DND-41 (cell line): ENCODE results near the gene BTK.

Experiments
- ATAC-seq: fragments of 200-7000 bp; cut with Tn5 transposase; 3 replicates; pipeline ENCODE4 v1.9.1; 2021; ENCODE audit warnings: low read depth; ENCODE audit not compliant: insufficient read depth
- DNase-seq: peaks from one replicate; pipeline ENCODE4 v3.0.0-alpha.2; 2020
- H2AFZ ChIP-seq: 2 replicates; pipeline ENCODE4 v1.6.0; 2012; ENCODE audit warnings: low read depth, low read length
- H3K27ac ChIP-seq: 2 replicates; pipeline ENCODE4 v1.5.1; 2012; ENCODE audit warnings: low read length, inconsistent platforms
- H3K27me3 ChIP-seq: fragments of 200-600 bp; sonication (generic); 2 replicates; pipeline ENCODE4 v1.6.0; 2012; ENCODE audit warnings: low read length, mild to moderate bottlenecking, inconsistent platforms; ENCODE audit not compliant: insufficient read depth, poor library complexity
- H3K36me3 ChIP-seq: 2 replicates; pipeline ENCODE4 v1.5.1; 2012; ENCODE audit warnings: low read length, inconsistent platforms; ENCODE audit not compliant: insufficient read depth
- H3K4me1 ChIP-seq: 2 replicates; pipeline ENCODE4 v1.5.1; 2012; ENCODE audit warnings: mild to moderate bottlenecking, low read length; ENCODE audit not compliant: insufficient read depth
- H3K4me2 ChIP-seq: 2 replicates; pipeline ENCODE4 v1.6.0; 2012; ENCODE audit warnings: mild to moderate bottlenecking, moderate library complexity, low read length, inconsistent platforms; ENCODE audit not compliant: insufficient read depth
- H3K4me3 ChIP-seq, 2 experiments: fragments of 200-600 bp in 1 of 2; shearing (Covaris generic) in 1 of 2; 2 replicates each; pipeline ENCODE4 v1.5.1; 2012 to 2016; ENCODE audit warnings: inconsistent platforms in 2 of 2, low read length in 2 of 2, mild to moderate bottlenecking in 2 of 2, low read depth in 1 of 2, moderate library complexity in 1 of 2
- H3K79me2 ChIP-seq: 2 replicates; pipeline ENCODE4 v1.6.0; 2012; ENCODE audit warnings: low read length, inconsistent platforms; ENCODE audit not compliant: insufficient read depth
- H3K9ac ChIP-seq: 2 replicates; pipeline ENCODE4 v1.6.0; 2012; ENCODE audit warnings: low read depth, mild to moderate bottlenecking, inconsistent platforms, low read length, moderate library complexity
- H3K9me3 ChIP-seq: 2 replicates; pipeline ENCODE4 v1.5.1; 2012; ENCODE audit warnings: low read length, moderate library complexity, mild to moderate bottlenecking, inconsistent platforms; ENCODE audit not compliant: insufficient read depth, severe bottlenecking
- H4K20me1 ChIP-seq: 2 replicates; pipeline ENCODE4 v1.6.0; 2012; ENCODE audit warnings: low read length; ENCODE audit not compliant: insufficient read depth
- EZH2 ChIP-seq: IDR thresholded peaks from 3 replicates; pipeline ENCODE4 v1.6.1; 2012; ENCODE audit warnings: borderline replicate concordance, low read depth, mild to moderate bottlenecking, moderate library complexity, low read length, inconsistent platforms; ENCODE audit not compliant: severe bottlenecking
- TF ChIP-seq, protein P1 (sequence below): IDR thresholded peaks from 2 replicates; pipeline ENCODE4 v1.5.1; 2012; ENCODE audit warnings: borderline replicate concordance, low read length, moderate library complexity, mild to moderate bottlenecking; ENCODE audit not compliant: poor library complexity, severe bottlenecking; ENCODE audit errors: extremely low read depth

Gene BTK

DNA sequence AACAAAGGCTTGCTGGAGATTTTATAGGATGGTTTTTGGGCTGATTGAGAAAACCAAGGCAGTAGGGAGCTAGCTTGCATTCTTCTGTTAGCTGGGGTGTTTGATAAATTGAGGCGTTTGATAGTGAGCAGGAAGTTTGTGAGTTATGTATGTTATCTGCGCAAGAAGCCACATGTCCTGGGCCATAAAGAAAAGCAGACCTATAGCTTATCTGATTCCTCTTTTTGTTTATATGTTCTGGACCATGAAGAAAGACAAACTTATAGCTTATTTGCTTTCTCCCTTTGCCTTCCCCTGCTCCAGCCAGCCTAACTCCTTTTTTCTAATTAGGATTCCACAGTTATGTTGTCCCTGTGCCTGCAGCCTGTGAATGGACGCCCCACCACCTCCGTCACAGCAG lies 31.2 kb upstream of the BTK start:
- no peak for DNase-seq
- Histone ChIP-seq H3K36me3 (peaks cover 10% of the 10 kb centered on the region), H3K4me1 (0 out of 2 replicates have a peak, but pooled peaks cover 4% of the 10 kb centered on the region), H4K20me1 (peaks cover 4% of the 10 kb centered on the region), H3K9ac (no peak overlapping the region), H3K4me2 (no peak overlapping the region), H3K27ac (no peak overlapping the region), H3K79me2 (peaks cover 5% of the 10 kb centered on the region), H2AFZ (no peak overlapping the region), H3K9me3 (no peaks in the 10 kb centered on the region), H3K4me3 (no peak overlapping the region), H3K27me3 (peaks cover 3% of the 10 kb centered on the region)
- TF ChIP-seq, protein P1, sequence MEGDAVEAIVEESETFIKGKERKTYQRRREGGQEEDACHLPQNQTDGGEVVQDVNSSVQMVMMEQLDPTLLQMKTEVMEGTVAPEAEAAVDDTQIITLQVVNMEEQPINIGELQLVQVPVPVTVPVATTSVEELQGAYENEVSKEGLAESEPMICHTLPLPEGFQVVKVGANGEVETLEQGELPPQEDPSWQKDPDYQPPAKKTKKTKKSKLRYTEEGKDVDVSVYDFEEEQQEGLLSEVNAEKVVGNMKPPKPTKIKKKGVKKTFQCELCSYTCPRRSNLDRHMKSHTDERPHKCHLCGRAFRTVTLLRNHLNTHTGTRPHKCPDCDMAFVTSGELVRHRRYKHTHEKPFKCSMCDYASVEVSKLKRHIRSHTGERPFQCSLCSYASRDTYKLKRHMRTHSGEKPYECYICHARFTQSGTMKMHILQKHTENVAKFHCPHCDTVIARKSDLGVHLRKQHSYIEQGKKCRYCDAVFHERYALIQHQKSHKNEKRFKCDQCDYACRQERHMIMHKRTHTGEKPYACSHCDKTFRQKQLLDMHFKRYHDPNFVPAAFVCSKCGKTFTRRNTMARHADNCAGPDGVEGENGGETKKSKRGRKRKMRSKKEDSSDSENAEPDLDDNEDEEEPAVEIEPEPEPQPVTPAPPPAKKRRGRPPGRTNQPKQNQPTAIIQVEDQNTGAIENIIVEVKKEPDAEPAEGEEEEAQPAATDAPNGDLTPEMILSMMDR = no peak
- TF ChIP-seq EZH2 = no peak
- ATAC-seq = no peak

DNA sequence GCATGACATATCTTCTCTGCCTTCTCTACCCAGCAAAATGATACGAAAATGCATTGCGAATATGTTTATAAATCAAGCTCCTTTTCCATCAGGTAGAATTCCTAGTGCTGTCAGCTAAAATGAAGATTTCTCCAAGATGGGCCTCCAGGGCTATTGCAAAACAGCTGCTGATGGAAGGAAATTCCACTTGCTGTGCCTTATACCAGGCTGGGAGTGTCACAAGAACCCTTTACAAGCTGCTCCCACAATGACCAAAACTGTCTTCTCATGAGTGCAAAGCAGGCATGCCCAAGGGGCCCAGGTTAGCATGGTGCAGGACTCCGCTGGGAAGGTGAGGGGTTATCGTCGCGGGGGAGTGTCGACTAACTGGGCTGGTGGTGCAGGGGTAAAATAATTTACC lies 30.7 kb upstream of the BTK start:
- Histone ChIP-seq H3K4me3 (no peak overlapping the region), H3K79me2 (peaks cover 10% of the 10 kb centered on the region), H3K36me3 (peaks cover 15% of the 10 kb centered on the region), H3K4me2 (no peak overlapping the region), H3K9me3 (no peaks in the 10 kb centered on the region), H3K4me1 (0 out of 2 replicates have a peak, but pooled peaks cover 5% of the 10 kb centered on the region), H3K9ac (no peak overlapping the region), H4K20me1 (peaks cover 8% of the 10 kb centered on the region), H2AFZ (no peak overlapping the region), H3K27me3 (peaks cover 3% of the 10 kb centered on the region), H3K27ac (no peak overlapping the region)
- no peak for ATAC-seq
- TF ChIP-seq, protein P1 = no peak
- TF ChIP-seq EZH2 = no peak
- DNase-seq = no peak

DNA sequence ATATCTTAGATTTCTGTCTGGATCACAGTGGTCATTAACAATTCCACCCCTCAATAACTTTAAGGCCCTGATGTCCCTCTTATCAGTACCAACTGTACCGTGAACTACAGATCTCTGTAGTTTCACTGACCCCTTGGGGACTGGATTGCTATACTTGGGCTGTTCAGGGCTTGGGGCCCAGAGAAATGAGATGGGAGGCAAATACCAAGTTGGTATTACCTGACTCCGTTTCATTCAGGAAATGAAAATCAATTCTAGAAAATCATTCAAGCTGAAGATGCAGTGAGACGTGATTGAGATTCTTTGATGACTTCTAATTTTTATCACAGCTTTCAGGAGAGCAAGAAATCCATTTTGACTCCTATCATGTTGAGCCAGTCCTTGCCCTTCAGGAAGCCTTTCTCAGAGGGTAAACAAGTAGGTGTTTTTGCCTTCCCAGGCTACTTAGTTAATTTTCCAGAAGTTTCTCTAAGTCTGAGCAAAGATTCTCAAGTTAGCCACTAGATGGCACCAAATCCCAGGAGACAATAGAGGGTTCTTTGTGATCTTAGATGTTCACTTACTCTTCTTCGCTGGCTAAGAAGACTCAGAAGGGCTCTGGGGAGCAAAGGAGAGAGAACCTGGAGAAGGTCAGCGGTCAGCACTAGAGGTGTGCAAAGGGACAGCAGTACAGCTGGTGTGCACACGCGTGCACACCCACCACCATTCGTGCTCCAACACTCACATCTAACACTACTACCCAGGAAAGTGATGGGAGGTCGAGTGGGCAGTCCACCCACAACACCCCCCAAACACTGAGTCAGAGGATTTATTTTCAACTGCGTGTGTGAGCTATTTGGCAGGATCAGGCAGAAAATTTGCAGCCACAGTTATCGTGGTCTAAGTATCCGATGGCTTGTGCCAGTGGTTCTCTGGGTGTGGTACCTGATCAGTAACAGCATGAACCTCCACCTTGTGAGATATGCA lies 29.5 kb upstream of the BTK start:
- peaks cover 18% of the 10 kb centered on the region for H3K36me3 ChIP-seq
- peak; percentile 82 for ATAC-seq
- H3K4me3 ChIP-seq = no peak overlapping the region
- H3K27ac ChIP-seq = peak overlapping the region; percentile 1; the same call in 1 of the 2 replicates
- peaks cover 19% of the 10 kb centered on the region for H3K79me2 ChIP-seq
- no peak overlapping the region for H3K4me2 ChIP-seq
- peaks cover 3% of the 10 kb centered on the region for H3K27me3 ChIP-seq
- no peak for TF ChIP-seq EZH2
- TF ChIP-seq, protein P1 = peak; percentile 70
- H3K4me1 ChIP-seq = peaks cover 10% of the 10 kb centered on the region
- DNase-seq = peak; percentile 21
- H3K9ac ChIP-seq = no peak overlapping the region
- peaks cover 8% of the 10 kb centered on the region for H4K20me1 ChIP-seq
- H3K9me3 ChIP-seq = no peaks in the 10 kb centered on the region
- 0 out of 2 replicates have a peak overlapping the region, but pooled peaks have one; percentile 33 for H2AFZ ChIP-seq
